HG03103 (cell line): ENCODE measurements around the gene KIAA1958.
A peak's percentile ranks its signal among the peaks of the same experiment; 100 is the strongest.

Experiments
- ATAC-seq: cut with Tn5 transposase; IDR thresholded peaks from one replicate; pipeline ENCODE4 v1.9.1; 2021; ENCODE audit warnings: low read depth; ENCODE audit not compliant: unreplicated experiment

The KIAA1958 gene, protein sequence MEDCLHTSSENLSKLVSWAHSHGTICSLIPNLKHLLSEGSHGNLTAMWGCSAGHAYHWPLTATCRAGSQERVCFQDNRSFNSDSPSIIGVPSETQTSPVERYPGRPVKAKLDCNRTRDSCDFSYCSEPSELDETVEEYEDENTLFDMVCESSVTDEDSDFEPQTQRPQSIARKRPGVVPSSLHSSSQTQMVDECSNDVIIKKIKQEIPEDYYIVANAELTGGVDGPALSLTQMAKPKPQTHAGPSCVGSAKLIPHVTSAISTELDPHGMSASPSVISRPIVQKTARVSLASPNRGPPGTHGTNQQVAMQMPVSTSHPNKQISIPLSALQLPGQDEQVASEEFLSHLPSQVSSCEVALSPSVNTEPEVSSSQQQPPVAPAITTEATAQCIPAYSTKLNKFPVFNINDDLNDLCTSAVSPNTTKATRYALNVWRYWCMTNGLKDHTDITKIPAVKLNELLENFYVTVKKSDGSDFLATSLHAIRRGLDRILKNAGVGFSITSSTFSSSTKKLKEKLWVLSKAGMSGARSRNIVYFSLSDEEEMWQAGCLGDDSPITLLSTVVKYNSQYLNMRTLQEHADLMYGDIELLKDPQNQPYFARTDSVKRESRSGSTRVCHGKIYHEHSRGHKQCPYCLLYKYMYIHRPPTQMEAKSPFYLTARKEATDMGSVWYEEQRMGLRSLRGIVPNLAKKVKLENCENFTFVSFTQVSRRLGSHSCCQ

DNA sequence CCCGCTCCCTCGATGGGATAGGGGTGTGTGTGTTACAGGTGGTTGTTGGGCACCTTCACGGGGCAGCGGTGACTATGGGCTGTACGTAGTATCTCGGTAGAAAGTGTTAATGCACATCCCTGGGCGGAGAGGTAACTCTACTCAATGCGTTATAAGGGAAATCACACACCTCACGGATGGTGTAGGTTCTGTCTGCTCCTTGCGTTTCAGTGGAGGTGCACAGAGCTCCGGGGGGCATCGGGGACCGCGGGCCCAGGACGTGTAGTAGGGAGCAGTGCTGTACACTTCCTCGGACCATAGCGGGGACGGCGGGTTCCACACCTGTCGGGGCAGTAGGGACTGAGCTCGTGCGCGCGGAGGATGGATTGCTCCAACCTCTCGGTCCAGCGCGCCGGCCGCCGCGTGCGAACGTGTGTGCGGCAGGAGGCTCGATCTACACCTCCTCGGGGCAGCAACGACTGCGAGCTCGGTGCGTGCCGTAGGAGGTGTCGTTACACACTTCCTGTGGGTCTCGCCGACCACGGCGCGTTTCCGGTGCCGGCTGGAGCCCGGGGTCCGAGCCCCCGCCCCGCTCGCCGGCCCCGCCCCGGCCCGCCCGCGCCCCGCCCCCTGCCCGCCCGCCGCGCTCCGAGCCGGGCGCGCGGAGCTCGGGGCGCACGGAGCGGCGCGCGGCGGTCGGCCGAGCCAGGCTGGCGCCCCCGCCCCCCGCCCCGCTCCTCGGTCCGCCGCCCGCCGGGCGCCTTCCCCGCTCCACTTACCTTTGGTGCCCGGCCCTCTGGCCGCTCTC lies at the start of gene KIAA1958:
KIAA1958 (plus strand) TSS at position 607 of the 787 bp plus-strand sequence. CDS start 87,254 bp downstream, outside the sequence.
- ATAC-seq: peak; percentile 89

GRCh38 chr9:112437406-112437805 lies 49.2 kb upstream of the KIAA1958 start:
- no peak for ATAC-seq

GRCh38 chr9:112439171-112439570 lies 47.5 kb upstream of the KIAA1958 start:
- no peak for ATAC-seq

DNA sequence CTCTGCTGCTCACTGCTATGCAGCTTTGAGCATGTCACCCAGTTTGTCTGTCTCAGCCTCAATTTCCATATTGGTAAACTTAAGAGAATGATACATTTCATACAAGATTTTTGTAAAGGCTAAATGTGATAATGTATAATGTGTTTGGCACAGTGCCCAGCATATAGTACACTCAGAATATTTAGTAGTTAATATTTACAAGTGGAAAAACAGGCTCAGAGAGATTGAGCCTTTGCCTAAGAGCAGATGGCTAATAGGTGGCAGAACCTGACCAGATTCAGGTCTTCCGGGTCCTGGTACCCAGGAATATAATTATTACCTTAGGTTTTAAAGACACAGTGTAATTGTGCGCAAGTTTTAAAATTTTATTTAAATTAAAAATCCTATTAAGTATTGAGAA lies 46.8 kb upstream of the KIAA1958 start:
- ATAC-seq: no peak

DNA sequence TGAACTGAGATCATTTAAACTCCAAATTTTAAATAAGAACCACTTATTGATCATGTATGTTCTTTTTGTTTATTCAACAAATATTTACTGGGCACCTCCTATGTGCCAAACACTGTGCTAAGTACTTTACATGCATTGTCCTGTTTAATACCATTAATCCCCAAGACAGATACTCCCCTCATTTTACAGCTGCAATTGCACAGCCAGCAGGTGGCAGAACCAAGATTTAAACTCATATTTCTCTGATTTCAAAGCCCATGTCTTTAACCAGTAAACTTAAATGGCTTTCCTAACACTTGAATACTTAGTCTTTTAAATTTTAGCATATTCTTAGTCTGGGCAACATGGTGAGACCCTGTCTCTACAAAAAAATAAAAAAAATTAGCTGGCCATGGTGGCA lies 43.4 kb upstream of the KIAA1958 start:
- ATAC-seq: no peak

DNA sequence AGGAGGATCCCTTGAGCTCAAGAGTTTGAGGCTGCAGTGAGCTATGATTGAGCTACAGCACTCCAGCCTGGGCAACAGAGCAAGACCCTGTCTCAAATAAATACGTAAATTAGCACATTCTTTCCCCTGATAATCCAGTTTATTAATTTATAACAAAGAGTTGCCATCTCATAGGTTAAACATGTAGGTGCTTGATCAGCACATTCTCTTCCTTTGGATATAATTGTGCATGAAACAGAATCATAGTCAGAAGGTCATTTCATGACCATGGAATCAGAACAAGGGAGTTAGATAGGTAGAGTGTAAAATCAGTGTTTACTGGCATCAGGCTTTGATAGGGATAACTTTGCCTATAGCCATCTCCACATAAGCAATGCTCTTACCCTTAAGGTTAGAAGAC lies 43.0 kb upstream of the KIAA1958 start:
- no peak for ATAC-seq

GRCh38 chr9:112445196-112445595 lies 41.4 kb upstream of the KIAA1958 start:
- no peak for ATAC-seq

GRCh38 chr9:112446080-112446479 lies 40.5 kb upstream of the KIAA1958 start:
- no peak for ATAC-seq

DNA sequence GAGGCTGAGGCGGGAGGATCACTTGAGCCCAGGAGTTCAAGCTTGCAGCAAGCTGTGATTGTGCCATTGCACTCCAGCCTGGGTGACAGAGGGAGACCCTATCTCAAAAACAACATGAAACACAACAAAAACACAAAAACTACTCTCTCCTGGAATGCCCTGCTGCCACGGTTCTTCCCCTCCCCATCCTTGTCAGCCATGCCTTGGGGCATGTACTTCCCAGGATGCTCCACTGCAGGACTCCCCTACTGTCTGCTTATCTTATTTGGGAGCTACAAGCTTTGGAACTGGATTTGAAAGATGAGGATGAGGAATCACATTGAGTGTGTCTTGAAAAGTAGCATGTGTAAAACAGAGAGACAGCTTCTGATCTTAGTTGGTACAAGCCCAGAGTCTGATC lies 40.1 kb upstream of the KIAA1958 start:
- ATAC-seq: no peak

- ATAC-seq: no peak
Measured at GRCh38 chr9:112447283-112447761, 39.3 kb upstream of the KIAA1958 start.

DNA sequence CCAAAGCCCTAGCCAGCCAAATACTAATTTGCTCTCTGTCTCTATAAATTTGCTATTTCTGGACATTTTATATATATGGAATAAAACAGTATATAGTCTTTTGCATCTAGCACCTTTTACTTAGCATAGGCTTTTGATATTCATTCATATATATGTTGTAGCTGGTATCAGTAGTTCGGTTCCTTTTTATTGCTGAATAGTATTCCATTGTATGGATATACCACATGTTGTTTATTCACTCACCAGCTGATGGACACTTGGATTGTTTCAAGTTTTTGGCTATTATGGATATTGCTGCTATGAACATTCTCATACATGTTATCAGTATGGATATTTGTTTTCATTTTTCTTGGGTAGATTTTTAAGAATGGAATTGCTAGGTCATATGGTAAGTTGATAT lies 23.8 kb upstream of the KIAA1958 start:
- no peak for ATAC-seq

- no peak for ATAC-seq
Measured at GRCh38 chr9:112465352-112465751, 21.3 kb upstream of the KIAA1958 start.

DNA sequence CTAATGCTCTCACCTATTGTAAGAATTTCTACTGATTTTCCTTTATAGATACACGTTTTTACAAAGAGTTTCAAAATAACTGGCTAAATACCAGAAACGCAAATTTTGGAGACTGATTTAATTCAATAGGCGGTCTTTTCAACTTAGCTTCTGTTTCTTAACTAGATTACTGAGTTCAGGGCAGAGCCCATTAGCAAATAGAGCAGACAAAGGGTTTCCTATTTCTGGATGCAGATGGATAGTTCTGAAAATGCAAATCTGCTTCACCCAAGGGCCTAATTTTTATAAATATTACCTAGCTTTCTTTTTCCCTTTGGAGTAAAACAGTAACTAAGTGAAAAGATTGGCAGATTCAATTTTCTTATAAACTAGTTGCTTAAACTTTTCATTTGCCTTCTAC lies 13.6 kb upstream of the KIAA1958 start:
- no peak for ATAC-seq

DNA sequence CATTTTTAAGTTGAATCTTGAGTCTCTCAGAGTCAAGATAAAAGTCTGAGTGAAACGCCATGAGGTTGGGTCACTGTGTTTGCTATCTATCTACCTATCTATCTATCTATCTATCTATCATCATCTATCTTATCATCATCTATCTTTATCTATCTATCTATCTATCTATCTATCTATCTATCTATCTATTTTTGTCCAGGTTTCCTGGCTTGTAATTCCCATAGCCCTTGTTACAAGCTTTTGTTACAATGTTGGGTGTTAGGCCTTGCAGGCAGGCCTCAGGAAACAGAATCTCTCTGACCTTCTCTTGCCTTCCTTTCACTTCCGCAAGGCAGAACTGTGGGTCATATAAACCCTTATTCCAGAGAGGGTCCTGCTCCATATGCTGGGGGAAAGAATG lies 12.6 kb upstream of the KIAA1958 start:
- ATAC-seq: no peak

GRCh38 chr9:112475318-112475717 lies 11.3 kb upstream of the KIAA1958 start:
- no peak for ATAC-seq

DNA sequence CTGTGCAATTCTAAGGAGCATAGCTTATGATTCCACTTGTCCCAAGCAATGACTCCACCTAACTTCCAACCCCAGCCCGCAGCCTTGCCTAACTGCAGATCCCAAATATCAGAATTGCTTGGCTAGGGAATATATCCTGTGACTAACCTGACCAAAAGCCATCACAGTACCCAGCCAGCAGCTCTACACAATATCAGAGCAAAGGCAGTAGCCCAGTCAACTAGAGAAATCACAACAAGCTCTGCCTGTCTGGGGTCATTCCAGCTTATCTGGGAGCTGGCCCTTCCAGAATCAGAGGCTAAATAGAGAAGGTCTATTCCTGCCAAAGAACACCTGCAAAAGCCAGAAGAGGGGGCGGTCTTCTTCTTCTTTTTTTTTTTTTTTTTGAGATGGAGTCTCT lies 9.3 kb upstream of the KIAA1958 start:
- ATAC-seq: no peak

DNA sequence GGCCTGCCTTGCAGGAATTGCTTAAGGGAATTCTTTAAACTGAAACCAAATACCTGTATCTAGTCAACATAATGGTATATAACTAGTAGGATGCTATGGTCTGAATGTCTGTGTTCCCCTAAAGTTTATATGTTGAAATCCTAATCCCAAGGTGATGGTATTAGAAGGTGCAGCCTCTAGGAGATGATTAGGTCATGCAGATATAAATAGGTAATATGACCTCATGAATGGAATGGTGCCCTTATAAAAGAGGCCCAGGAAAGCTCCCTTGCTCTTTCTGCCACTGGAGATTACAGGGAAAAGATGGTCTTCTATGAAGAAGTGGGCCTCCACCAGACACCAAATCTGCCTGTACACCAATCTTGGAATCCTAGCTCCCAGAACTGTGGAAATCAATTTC lies 7.4 kb upstream of the KIAA1958 start:
- ATAC-seq: no peak

GRCh38 chr9:112484607-112485006 lies 2.0 kb upstream of the KIAA1958 start:
- ATAC-seq: no peak

GRCh38 chr9:112485574-112485973 lies 1.1 kb upstream of the KIAA1958 start:
- no peak for ATAC-seq

DNA sequence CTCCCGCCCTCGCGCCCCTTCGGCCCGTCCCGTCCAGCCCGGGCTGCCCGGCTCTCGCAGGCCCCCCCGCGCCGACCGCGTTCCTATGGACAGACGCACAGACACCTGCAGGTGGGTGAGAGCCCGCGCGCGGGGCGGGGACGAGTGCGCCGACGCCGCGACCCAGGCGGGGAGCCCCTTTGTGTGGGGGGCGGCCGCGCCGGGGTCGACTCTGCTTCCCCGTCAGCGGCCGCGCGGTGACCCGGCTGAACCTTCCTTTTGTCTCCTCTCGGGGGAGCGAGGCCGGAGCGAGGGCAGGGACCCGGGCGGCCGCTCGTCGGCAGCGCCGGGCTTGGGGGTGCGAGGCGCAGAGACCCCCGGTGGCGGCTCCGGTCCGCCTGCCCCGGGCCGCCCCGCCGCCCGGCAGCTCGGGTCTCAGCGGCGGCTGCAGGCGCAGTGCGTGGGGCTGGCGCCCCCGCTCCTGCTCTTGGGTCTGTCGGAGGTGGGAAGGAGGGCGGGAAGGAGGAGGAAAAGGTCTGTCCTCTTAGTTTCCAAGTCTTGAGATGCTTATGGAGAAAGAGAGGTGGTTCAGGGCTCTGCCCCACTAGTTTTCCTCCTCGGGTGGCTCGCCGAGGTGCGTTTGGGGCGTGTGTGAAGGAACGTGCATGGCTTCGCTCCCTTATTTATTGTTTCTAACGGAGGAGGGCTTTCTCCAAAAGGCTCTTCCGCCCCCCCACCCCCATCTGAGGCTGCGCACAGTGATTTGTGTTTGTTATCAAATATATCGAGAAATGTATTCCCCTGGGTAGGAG lies 576 bp downstream of the KIAA1958 start:
- ATAC-seq: peak; percentile 37
